GM19468 (cell line): ENCODE results near the gene C2CD5.
A peak's percentile ranks its signal among the peaks of the same experiment; 100 is the strongest.
"Not testable (repeated sequence)": the region's sequence is repeated elsewhere in the genome, so short reads cannot be mapped to it uniquely, and the experiment has no call there.

Experiments used
- ATAC-seq: cut with Tn5 transposase; IDR thresholded peaks from one replicate; pipeline ENCODE4 v1.9.1; 2021; ENCODE audit warnings: mild to moderate bottlenecking, moderate library complexity, moderate number of reproducible peaks; ENCODE audit not compliant: unreplicated experiment; ENCODE audit errors: extremely low read depth

The C2CD5 gene, protein sequence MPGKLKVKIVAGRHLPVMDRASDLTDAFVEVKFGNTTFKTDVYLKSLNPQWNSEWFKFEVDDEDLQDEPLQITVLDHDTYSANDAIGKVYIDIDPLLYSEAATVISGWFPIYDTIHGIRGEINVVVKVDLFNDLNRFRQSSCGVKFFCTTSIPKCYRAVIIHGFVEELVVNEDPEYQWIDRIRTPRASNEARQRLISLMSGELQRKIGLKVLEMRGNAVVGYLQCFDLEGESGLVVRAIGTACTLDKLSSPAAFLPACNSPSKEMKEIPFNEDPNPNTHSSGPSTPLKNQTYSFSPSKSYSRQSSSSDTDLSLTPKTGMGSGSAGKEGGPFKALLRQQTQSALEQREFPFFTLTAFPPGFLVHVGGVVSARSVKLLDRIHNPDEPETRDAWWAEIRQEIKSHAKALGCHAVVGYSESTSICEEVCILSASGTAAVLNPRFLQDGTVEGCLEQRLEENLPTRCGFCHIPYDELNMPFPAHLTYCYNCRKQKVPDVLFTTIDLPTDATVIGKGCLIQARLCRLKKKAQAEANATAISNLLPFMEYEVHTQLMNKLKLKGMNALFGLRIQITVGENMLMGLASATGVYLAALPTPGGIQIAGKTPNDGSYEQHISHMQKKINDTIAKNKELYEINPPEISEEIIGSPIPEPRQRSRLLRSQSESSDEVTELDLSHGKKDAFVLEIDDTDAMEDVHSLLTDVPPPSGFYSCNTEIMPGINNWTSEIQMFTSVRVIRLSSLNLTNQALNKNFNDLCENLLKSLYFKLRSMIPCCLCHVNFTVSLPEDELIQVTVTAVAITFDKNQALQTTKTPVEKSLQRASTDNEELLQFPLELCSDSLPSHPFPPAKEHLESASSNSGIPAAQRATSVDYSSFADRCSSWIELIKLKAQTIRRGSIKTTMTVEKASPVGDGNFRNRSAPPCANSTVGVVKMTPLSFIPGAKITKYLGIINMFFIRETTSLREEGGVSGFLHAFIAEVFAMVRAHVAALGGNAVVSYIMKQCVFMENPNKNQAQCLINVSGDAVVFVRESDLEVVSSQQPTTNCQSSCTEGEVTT

DNA sequence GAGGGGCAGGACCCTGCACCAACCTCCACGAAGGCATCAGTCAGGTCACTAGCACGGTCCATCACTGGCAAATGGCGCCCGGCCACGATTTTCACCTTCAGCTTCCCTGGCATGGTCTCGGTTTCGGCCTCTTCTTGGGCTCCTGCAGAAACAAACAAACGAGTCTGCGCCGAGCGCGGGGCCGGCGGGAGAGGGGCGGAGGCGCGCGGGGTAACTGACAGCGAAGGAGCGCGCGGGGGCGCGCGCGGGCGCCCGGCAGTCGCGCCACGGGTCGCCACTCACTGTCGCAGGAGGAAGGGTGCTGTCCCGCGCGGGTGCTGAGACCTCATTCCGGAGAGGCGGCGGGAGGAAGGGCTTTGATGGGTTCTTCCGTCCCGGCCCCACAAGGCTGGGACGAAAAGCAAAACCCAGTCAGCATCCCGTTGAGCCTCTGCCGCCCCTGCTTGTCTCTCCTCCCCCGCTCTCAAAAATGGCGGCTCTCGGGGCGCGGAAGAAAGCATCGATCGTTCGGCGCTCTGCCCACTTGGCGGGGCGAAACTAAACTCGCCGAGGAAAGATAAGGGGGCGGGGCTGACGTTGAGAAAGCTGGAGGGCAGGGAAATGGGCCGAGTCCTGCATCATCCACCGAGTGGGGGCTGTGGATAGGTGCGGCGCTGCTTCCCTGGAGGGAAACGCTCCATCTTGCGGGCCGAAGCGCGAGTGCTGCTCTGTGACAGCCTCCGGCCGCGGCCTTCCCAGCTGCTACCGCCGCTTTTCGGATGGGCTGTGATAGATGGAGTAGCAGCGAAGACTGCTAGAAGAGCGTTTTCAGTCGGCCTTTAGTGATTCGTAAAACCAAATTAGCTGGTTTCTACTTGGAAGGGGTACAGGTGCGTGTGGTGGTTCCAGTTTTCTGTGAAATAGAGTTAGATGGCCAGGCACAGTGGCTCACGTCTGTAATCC lies at the start of gene C2CD5:
TSS of gene C2CD5 (minus strand) at position 505 of the 942 bp plus-strand sequence. CDS start at position 113, 392 bp downstream.
- peak; percentile 75 for ATAC-seq

DNA sequence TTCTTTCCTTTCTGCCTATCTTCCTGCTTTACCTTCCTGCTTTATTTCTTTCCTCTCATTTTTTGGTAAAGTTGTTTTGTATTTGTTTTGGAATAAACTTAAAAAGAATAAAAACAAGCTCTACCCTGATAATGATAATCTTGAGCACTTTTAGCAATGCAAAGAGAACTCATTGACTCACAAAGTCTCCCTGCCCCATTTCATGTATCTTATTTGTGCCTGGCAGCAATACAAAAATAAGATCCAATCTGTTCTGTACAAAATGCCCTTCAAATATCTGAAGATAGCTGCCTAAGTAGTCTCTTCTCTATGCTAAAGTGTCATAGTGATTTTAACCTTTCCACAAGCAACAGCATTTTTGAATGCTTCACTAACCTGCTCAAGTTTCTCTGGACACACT lies 49.5 kb upstream of the C2CD5 start:
- no peak for ATAC-seq

DNA sequence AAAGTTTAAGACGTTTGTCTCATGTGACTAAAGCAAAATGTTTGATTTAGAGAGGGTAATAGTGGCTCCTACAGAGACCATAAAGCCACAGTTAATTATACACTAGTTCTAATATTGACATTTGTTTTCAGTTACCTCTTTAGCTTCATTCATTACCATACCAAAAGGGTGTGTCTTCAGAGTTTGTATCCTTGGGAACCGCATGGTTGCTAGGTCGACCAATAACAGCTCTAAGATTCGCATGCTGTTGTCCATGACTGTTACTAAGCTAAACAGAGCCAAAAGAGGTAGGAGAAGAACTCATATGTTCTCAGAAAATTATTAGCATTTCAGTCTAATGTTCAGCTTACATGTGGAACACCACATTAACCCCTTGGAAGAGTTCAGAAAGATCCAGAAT lies 44.5 kb upstream of the C2CD5 start:
- ATAC-seq: no peak

DNA sequence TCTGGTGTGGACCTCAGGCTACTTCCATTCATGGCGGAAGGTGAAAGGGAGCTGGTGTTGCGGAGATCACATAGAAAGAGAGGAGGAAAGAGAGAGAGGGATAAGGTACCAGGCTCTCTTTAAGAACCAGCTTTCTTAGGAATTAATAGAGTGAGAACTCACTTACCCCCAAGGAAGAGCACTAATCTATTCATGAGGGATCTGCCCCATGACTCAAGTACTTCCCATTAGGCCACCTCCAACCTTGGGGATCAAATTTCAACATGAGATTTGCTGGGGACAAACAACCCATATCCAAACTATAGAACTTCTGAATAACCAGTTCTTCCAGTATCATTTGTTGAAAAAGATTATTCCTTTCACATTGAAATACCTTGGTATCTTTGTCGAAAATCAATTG lies 34.0 kb upstream of the C2CD5 start:
- ATAC-seq: no peak

DNA sequence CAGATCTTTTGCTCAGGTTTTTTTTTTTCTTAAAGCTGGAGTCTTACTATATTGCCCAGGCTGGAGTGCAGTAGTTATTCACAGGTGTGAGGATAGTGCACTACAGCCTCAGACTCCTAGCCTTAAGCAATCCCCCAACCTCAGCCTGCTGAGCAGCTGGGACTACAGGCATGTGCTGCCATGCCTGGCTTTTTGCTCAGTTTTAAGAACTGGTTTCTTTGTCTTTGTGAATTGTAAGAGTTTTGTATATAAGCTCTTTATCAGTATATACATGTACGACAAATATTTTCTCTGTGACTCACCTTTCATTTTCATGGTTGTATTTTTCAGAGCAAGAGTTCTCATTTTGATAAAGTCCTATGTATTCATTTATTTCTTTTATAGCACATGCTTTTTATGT lies 33.3 kb upstream of the C2CD5 start:
- no peak for ATAC-seq

DNA sequence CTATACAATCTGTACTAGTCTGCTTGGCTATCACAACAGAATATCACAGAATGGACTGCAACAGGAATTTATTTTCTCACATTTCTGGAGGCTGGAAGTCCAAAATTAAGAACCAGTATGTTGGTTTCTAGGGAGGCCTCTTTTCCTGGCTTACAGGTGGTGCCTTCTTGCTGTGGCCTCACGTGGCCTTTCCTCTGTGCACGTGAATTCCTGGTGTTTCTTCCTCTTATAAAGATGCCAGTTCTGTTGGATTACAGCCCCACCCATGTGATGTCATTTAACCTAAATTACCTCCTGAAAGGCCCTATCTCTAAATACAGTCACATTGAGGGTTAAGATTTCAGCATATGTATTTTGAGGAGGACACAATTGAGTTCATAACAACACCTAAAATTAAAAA lies 32.1 kb upstream of the C2CD5 start:
- ATAC-seq: no peak

DNA sequence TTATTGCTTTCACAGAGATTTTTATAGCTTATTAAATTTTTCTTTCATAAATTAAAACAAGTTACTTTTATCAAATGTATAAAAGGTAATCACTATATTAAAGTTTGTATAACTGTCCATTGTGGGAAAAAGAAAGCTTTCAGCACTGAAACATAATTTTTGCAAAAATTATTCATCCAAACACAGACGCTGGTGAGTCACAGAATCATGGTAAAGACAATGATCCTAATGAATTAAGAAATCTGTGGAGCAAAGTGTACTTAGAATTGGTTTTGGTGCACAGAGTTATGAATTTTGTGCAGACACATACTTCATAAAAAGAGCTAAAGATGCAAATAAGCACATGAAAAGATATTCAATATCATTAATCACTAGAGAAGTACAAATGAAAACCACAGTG lies 31.7 kb upstream of the C2CD5 start:
- no peak for ATAC-seq

DNA sequence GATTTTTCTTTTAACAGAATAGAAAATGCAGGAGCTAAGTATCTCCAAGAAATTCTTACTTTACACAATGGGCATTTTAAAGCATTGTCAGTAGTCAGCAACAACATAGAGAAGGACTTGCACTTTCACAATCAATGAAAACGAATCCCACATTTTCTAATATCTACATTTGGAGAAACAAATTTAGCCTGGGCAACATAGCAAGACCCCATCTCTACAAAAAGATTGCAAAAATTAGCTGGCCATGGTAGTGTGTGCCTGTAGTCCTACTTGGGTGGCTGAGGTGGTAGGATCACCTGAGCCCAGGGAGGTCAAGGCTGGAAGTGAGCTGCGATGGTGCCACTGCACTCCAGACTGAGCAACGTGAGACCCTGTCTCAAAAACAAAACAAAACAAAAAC lies 30.6 kb upstream of the C2CD5 start:
- no peak for ATAC-seq

DNA sequence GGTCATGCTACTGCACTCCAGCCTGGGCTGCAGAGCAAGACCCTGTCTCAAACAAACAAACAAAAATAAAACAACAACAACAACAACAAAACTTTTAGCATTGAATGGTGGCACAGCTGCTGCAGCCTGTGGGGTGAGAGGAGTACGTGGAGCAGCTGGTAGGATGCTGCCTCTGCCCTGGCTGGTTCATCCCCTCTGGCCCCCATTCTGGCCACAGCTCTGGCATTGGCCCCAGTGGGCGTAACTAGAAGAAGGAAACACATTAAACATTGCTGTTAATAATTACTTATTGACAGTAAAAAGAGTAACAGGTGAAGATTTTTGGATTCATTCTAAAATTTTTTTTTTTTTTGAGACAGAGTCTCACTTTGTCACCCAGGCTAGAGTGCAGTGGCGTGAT lies 28.8 kb upstream of the C2CD5 start:
- no peak for ATAC-seq

DNA sequence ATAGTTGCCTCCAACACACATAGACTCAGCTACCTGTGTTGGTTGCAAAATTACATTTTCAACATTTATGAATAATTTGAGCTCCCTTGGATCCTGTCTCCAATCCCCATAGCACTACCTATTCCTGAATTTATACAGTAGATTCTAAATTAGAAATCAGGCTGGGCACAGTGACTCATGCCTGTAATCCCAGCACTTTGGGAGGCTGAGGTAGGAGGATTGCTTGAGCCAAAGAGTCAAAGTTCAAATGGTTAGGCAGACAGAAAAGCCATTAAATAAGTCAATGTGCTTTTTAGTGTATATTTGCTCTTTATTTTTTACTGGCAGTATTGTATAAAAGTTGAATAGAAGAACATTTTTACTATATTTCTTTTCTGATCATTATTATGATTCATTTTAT lies 24.9 kb upstream of the C2CD5 start:
- no peak for ATAC-seq

DNA sequence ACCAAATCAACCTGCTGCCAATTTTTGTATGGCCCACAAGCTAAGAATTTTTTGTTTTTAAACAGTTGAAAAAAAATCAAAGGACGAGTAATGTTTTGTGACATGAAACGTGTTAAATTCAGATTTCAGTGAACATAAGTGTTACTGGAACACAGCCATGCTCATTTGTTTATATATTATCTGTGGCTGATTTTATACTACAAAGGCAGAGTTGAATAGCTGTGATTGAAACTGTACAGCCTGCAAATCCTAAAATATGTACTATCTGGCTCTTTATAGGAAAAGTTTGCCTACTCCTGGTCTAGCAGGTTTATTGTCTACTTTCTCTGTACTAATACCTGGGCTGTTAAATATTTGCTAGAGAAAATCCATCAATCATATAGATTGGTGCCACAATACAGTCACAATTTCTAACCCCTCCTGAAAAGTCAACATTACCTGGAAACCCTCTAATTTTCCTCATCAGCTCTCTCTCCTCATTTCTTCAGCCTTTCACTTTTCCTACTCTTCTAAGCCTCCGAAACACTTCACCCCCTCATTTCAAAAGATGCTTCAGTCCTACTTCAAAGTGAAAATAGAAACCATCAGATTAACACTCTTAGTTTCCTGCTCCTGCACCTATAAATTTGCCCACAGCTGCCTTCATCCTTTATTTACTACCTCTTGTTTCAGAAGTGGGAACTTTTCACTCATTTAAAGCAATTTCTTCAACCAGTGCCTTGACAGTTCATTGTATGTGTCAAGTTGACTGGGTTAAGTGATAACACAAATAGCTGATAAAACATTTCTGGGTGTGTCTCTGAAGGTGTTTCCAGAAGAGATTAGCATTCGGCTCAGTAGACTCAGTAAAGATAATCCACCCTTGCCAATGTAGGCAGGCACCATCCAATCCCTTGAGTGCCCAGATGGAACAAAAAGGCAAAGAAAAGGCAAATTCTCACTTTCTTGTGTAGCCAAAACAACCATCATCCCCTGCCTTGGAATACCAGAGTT lies 18.0 kb upstream of the C2CD5 start:
- ATAC-seq: no peak

DNA sequence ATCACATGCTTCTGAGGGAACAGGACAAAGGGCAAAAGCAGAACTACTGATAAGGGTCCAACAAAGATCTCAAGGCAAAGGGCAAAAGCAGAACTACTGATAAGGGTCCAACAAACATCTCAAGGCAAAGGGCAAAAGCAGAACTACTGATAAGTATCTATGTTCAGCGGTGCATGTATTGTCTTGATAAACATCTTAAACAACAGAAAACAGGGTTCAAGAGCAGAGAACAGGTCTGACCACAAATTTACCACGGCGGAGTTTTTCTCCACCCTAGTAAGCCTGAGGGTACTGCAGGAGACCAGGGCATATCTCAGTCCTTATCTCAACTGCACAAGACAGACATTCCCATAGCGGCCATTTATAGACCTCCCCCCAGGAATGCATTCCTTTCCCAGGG lies 10.4 kb upstream of the C2CD5 start:
- ATAC-seq: not testable (repeated sequence)

DNA sequence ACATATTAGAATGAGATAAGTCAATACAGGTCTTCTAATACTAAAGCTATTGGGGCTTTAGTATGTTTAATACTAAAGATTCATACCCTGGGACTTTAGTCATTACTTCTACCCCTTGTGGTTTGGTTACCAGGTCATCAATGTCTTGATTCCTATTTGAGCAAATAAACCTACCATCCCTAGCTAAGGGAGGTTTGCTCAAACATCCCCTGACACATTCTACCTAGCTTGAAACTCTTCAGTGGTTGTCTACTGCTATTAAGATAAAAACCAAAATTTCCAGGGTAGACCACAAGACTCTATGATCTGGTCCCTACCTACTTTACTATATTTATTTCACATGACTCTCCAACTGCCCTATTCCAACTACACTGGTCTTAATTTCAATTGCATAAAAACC lies 7.3 kb upstream of the C2CD5 start:
- ATAC-seq: no peak

DNA sequence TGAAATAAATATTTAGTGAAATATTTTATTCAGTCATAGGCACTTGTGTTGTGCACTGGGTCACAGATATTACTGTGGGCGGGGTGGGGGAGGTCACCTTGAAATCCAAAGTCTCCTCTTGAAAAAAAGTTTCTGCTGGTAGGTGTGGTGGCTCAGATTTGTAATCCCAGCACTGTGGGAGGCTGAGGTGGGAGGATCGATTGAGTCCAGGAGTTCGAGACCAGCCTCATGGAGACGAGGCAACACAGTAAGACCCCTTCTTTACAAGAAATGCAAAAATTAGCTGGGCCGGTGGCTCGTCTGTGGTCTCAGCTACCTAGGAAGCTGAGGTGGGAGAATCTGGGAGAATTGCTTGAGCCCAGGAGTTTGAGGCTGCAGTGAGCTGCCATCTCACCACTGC lies 913 bp upstream of the C2CD5 start:
- no peak for ATAC-seq

DNA sequence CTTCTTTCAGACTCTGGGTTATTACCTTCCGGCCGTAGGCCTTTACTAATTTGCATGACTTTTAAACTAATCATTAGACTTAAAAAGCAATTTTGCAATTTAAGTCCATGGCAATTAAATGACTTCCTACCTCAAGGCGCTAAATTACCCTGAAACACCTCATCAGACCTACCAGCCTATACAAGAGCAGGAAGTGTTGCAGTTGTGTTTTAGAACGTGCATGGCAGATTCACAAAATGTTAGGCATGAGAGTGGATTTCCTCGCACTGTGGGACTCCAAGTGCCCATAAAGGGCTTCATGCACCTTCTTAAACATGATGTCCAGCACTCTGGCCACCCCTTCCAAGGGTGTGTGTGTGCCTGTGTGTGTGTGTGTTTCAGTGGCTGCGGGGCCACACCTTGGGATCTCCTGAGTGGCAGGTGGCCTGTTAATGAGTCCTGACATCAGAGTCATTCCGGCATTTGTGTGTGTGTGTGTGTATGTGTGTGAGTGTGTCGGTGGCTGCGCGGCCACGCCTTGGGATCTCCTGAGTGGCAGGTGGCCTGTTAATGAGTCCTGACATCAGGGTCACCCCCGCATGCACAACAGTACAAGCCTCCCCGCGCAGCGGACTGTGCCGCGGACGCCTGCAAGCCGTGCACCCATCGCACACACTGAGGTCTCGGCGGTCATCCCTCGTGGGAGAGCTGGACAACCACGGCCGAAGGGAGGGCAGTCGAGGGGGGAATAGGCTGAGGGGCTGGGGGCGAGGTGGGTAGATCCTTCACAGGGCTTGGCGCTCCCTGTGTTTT lies 900 bp downstream of the C2CD5 start:
- ATAC-seq: peak; percentile 11

DNA sequence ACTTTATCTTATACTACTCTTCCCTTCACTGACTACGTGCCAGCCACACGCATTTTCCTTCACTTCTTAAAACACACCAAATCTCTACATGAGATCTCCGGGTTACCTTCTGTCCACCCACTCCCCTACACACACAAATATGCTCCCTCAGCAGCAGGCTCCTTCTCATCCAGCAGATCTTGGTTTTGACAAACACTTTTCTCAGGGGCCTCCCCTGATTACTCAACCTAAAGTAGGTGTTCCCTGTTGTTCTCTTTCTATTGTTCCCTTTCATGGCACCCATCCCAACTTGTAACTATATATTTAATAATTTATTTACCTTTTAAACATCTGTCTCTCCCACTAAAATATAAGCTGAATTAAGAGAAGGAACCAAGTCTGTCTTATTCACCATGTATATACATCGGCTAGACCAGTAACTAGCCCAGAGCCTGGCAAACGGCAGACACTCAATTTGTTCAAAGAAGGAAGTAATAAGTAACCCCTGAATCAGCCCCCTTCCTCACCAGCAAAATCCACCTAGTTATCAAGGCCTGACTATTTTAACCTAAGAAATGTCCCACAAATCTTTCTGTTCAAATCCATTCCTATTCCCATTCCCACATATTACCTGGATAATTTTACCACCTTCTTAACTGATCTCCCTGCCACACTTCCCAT lies 2.7 kb downstream of the C2CD5 start:
- no peak for ATAC-seq

DNA sequence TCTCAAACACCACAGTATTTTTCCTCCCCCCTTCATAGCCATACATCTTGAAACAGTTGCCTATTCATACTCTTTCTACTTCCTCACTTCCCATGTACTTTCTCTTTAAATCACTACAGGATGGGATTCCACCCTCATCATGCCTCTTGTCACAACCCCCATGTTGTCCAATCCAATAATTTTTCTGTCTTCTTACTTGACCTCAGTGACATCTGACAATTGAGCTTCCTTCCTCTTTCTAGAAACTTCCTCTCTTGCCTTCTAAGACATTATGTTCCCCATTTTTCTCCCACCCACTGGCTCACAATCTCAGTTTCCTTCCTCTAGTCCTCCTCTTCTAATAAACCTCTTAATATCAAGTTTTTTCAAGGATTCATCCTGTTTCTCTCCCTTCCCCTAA lies 5.3 kb downstream of the C2CD5 start:
- no peak for ATAC-seq

DNA sequence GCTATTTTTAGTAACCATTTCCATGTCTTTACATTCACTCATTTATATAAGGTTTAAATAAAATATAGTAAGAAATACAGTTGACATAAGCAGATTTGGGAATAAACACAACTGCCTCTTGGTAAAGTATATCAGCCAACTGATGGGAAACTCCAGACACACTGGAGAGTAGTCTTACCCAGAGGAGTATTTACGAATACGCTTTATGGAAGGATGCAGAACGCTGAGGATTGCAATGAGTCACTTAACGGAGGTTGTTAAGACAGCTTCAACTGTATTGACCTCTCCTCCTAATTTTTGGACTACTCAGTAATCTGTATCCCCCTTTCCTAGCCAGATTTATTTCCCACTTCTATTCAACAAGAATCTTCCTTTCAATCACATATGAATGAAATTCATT lies 6.0 kb downstream of the C2CD5 start:
- no peak for ATAC-seq
